Posterior cingulate gyrus (tissue), 11 donors: Measurements from ENCODE around the gene NOCT.
"Not testable (repeated sequence)": the region's sequence is repeated elsewhere in the genome, so short reads cannot be mapped to it uniquely, and the experiment has no call there.

Experiments
- DNase-seq, 10 donors: peaks; one replicate each; pipeline versions ENCODE4 v3.0.0 to v3.0.0-alpha.2; 2020 to 2021; ENCODE audit warnings: mixed read lengths in 3 of 10
- intact Hi-C: fragments of 100-400 bp; cut with DNase I; formaldehyde crosslinking; loops from one replicate; pipeline ENCODE4 v1.15.1; 2023

NOCT gene

DNA sequence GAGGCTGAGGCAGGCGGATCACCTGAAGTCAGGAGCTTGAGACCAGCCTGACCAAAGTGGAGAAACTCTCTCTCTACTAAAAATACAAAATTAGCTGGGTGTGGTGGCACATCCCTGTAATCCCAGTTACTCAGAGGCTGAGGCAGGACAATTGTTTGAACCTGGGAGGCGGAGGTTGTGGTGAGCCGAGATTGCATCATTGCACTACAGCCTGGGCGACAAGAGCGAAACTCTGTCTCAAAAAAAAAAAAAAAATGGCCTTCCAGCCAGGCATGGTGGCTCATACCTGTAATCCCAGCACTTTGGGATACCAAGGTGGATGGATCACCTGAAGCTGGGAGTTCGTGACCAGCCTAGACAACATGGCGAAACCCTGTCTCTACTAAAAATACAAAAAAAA is 7.3 kb upstream of the NOCT start:
- DNase-seq, intact Hi-C loops: not testable (repeated sequence)

DNA sequence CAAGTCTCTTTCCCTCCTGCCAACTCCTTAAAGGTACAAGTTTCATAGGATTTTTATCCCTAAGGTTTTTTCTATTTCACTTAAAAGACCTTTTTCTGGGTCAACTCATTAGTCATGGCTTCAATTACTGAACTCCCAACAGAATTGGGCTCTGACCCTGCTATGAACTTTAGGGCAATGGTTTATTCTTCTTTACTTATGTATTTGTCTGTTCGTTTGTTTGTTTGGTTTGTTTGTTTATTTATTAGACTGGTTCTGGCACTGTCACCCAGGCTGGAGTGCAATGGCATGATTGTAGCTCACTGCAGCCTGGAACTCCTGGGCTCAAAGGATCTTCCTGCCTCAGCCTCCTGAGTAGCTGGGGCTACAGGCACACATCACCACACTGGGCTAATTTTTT is 5.9 kb upstream of the NOCT start:
- DNase-seq, result peak in 1 of 10 donors; percentile 4
- intact Hi-C loops, result loop anchor here (10.0 kb wide), 1 partner anchor 165 kb away; the partner anchor contains the start of gene ELF2

GRCh38 chr4:139011225-139011950 is 4.2 kb upstream of the NOCT start:
- intact Hi-C loops, result loop anchor here (10.0 kb wide), 1 partner anchor 163 kb away; the partner anchor contains the start of gene ELF2
- DNase-seq, result peak in 1 of 10 donors; percentile 56

DNA sequence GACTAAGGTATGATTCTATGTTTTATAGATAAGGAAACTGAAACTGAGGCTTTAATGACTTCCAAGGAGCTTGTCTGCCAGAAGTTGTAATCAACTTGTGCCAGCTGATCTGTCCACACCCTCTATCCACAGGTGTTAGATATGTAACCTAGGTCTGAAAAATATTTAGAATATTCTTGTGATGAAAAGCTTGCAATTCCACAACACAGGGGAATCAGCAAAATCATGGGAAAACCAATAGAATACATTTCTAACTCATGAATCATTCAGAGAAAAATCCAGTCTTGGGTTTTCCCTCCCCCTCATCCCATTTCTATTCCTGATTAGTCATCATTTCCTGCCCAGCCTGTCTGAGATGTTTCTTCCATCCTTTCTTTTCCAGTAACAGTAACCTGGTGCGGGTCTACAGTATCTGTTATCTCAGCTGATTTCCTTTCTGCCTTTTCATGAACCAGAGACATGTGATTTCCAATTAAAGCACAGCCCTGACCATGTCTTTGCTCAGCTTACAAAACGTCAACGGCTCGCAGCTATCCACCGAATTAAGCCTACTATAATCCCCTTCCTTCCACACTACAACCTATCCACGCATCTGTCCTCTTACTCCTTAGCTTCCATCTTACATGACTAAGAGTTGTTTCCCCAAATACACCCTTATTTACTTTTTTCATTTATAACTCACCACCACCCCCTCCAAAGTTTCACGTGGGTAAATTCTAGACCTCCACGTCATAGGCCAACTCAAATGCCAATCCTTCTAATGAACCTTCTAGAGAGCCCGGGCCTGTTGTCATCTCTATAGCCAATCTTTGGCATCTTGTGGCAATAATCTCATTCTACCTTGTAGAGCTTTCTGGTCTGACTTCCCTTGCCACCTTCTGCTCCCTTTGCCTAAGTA is 961 bp upstream of the NOCT start:
- DNase-seq, result peak in 1 of 10 donors; percentile 2

DNA sequence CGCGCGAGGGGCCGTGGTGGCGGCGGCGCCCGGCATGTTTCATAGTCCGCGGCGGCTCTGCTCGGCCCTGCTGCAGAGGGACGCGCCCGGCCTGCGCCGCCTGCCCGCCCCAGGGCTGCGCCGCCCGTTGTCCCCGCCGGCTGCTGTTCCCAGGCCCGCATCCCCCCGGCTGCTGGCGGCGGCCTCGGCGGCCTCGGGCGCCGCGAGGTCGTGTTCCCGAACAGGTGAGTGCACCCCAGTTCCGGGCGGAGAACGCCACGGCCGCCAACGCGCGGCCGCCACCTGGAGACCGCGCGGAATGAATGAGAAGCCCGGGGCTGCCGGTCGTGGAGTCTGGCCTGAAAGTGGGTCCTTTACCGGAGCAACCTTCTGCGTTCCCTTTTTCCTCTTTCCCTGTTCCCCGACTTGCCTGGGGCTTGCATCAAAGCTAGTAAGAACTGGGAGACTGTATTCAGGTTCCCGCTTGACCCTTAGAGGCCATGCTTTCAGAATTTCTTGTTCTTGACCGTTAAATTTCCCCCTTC is 429 bp downstream of the NOCT start:
- intact Hi-C loops, result loop anchor here (5.0 to 10.0 kb wide), 2 partner anchors 66 to 159 kb away; partner anchors contain the start of gene ELF2

More for the DNA sequence above, 961 bp upstream of the NOCT start:
- intact Hi-C loops, result loop anchor here (5.0 to 10.0 kb wide), 2 partner anchors 68 to 160 kb away; partner anchors contain the start of gene ELF2

DNA sequence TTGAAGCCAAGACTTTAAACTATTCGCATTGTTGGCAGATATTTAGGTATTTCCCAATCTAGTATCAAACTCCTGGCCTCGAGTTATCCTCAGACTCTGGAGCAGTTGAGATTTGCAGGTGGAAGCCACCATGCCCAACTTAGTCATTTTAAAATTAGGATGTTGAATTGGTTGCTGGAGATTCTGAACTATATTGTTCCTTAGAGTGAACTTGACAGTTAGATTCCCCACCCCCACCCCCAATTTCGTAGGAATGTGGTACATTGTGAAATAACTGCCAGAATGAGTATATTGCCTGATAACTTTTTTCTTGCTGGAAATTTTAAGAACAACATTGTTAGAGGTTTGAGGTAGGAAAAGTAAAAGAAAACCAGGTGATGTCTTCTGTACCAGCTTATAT is 2.3 kb downstream of the NOCT start:
- DNase-seq, result no peak
- intact Hi-C loops, result loop anchor here (5.0 to 10.0 kb wide), 2 partner anchors 64 to 157 kb away; partner anchors contain the start of gene ELF2

More for the DNA sequence above, 429 bp downstream of the NOCT start:
- peak in 6 of 10 donors; percentile 25 to 47 (median 33) for DNase-seq

DNA sequence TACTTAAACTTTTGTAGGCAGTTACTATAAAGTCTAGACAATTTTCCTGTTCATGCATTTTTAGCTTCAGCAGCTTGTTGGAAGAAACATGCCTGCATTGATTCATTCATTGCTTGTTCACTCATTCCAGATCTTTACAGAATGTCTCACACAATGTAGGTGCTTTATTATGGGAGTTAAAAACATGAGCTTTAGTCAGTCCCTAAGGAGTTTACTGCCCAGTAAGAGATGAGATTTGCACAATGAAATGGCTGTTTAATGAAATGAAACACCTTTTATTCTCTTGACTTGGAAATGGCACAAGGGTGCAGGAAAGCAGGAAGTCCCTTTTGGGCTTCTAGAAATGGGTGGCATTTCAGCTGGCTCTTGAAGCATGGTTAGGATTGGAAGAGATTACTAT is 2.9 kb downstream of the NOCT start:
- intact Hi-C loops, result loop anchor here (5.0 to 10.0 kb wide), 2 partner anchors 64 to 156 kb away; partner anchors contain the start of gene ELF2
- DNase-seq, result no peak

DNA sequence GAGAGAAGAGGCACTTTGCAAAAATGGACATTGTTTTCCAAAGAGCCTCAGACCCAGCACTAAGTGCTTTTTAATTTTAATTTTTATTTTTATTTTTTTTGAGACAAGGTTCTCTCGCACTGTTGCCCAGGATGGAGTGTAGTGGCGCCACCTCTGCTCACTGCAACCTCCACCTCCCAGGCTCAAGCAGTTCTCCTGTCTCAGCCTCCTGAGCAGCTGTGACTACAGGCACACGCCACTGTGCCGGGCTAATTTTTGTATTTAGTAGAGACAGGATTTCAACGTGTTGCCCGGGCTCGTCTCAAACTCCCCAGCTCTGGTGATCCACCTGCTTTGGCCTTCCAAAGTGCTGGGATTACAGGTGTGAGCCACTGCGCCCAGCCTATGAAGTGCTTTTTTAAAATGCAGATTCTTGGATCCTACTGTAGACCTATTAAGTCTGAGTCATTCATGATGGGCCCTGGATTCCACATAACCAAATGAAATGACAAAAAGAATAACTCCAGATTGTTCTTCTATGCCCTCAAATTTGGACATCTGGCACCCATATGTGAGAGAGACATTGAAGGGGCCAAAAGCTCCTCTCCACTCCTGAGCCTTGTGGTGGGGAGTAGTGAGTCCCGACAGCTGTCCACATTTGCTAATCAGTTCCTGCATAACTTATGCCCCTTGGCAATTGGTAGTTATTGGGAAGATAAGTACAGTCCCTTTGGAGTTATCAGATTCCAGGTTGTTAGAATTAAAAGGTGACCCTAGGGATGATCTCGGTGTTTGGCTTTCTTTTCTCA is 3.6 kb downstream of the NOCT start:
- DNase-seq, result no peak
- intact Hi-C loops, result loop anchor here (5.0 to 10.0 kb wide), 2 partner anchors 63 to 156 kb away; partner anchors contain the start of gene ELF2

GRCh38 chr4:139020384-139020783 is 4.8 kb downstream of the NOCT start:
- intact Hi-C loops, result no loop called here

DNA sequence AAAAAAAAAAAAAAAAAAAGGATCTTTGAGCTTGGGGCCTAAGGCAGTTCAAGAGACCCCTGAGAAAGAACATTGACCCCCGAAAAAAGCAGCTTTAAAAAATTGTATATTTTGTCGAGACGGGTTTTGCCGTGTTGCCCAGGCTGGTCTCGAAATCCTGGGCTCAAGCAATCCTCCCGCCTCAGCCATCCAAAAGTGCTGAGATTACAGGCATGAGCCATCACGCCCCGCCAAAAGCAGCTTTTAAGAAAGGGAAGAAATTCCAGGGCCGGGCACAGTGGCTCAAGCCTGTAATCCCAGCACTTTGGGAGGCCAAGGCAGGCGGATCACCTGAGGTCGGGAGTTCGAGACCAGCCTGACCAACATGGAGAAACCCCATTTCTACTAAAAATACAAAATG is 5.5 kb downstream of the NOCT start:
- DNase-seq, intact Hi-C loops: not testable (repeated sequence)

More at GRCh38 chr4:139020384-139020783, 4.8 kb downstream of the NOCT start:
- no peak for DNase-seq

GRCh38 chr4:139022835-139023234 is 7.3 kb downstream of the NOCT start:
- DNase-seq, result no peak
- intact Hi-C loops, result no loop called here

GRCh38 chr4:139024686-139025085 is 9.1 kb downstream of the NOCT start:
- intact Hi-C loops, result no loop called here
- DNase-seq, result no peak

DNA sequence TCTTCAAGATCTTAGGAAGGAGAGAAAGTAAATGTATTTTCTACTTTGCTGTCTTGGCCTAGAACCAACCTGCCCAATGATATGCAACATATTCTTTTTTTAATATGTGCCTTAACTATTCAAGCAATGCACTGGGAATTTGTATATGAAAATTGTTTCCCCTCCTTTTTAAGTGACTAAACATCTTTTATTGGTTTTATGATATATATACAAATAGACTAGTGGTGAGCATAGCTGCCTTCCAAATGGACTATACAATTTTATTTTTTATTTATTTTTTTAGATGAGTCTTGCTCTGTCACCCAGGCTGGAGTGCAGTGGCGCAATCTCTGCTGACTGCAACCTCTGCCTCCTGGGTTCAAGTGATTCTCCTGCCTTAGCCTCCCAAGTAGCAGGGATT is 10.3 kb downstream of the NOCT start:
- intact Hi-C loops, result no loop called here
- DNase-seq, result no peak

DNA sequence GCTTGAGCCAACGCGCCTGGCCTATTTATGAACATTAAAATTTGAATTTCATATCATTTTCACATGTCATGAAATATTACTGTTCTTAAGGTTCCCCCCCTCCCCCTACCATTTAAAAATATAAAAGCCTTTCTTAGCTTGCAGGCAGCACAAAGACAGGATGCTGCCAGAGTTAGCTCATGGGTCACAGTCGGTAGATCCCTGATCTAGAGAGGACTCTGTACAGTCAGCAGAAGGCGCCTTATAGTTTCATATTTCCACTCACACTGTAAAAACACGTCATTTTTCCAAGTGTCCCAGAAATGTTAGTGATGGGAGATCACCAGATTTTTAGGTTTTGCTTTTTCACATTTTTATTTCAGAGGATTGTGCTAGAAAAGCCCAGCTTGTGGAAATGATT is 12.2 kb downstream of the NOCT start:
- intact Hi-C loops, result no loop called here
- DNase-seq, result no peak

DNA sequence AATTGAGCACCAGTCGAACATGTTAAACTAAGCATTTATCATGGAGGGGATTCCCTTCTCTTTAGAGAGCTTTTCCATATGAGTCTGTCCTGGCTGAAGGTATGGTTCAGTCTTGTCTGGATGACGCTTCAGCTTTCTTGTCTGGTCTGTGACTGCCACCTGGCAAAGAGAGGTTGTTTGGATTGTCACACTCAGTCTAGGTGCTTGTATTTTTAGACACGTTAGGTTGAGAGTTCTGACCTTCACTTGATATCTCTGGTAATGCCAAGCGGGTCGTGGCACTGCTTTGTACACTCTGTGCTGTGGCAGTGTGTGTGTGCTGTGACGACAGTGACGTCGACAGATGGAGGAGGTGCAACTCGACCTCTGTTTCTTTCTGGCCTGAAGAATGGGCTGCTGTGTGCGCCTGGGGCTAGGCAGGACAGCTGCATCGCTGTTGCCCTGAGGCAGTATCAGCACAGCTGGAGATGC is 12.6 kb downstream of the NOCT start:
- intact Hi-C loops, result no loop called here
- DNase-seq, result peak in 8 of 10 donors; percentile 48 to 94 (median 64)

- intact Hi-C loops, result loop anchor here (1.0 to 10.0 kb wide), 2 partner anchors 265 to 625 kb away; no protein-coding TSS in a partner anchor
Measured at GRCh38 chr4:139029866-139030363, 14.3 kb downstream of the NOCT start.

DNA sequence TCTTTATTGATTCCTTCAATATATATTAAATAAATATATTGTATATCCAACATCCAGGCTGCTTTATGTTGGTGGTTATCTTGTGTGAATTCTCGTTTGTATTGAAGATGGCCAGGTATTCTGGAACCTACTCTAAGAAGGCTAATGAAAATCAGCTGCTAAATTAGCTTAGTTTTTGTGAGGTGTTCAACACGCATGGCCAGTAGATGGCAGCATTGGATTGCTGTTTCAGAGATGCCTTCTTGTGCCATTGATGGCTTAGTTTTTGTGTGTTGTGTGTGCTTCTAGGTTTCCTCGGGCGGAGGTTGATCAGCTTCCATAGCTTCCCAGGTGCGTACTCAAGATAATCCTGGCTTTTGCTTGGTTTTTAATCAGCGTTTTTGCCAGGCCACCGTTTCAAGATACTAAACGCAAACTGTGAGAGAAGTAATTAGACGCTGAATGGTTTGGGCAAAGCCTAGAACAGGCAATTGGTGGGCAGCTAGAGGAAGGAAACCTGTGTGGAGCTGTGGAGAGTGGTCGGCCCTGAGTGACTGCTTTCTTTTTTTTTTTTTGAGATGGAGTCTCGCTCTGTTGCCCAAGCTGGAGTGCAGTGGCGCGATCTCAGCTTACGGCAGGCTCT is 15.1 kb downstream of the NOCT start:
- DNase-seq, result peak in 7 of 10 donors; percentile 44 to 93 (median 76)
- intact Hi-C loops, result loop anchor here (1.0 to 10.0 kb wide), 2 partner anchors 265 to 624 kb away; no protein-coding TSS in a partner anchor

More at GRCh38 chr4:139029866-139030363, 14.3 kb downstream of the NOCT start:
- DNase-seq, result not testable (repeated sequence)

DNA sequence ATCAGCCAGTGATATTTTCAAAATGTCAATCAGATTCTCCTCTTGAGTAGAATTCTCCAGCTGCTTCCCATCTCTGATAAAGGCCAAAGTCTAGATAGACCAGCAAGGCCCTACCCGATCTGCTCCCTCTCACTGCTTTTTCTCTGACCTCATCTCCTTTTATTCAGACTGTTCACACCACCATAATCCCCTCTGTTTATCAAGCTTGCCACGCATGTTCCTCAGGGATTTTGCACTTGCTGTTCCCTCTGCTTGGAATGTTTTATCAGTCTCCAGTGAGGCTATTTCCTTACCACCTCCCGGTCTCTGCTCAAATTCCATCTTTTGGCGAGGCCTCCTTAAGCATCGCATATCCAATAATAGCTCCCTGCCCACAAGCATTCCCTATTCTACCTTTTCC is 20.1 kb downstream of the NOCT start:
- no peak for DNase-seq
- intact Hi-C loops, result loop anchor here (10.0 kb wide), 1 partner anchor 619 kb away; no protein-coding TSS in a partner anchor

- no peak for DNase-seq
- intact Hi-C loops, result loop anchor here (10.0 kb wide), 1 partner anchor 618 kb away; no protein-coding TSS in a partner anchor
Measured at GRCh38 chr4:139036885-139037284, 21.3 kb downstream of the NOCT start.
